ENCODE data around the gene RTTN.

- TF ChIP-seq CTCF (IDR thresholded peaks at IDR 0.05), result no peak
- TF ChIP-seq POLR2A (IDR thresholded peaks at IDR 0.05), result no peak
These were observed 217.6 kb downstream of the RTTN start for GRCh38 chr18:69987870-69988269.

All from uterus (tissue), 2 donors.